HG03457 (cell line): ENCODE measurements around the gene EMP3.
"Not testable (repeated sequence)": the region's sequence is repeated elsewhere in the genome, so short reads cannot be mapped to it uniquely, and the experiment has no call there.

Experiments
- ATAC-seq: cut with Tn5 transposase; IDR thresholded peaks from one replicate; pipeline ENCODE4 v1.9.1; 2021; ENCODE audit warnings: moderate number of reproducible peaks; ENCODE audit not compliant: unreplicated experiment

EMP3 gene

DNA sequence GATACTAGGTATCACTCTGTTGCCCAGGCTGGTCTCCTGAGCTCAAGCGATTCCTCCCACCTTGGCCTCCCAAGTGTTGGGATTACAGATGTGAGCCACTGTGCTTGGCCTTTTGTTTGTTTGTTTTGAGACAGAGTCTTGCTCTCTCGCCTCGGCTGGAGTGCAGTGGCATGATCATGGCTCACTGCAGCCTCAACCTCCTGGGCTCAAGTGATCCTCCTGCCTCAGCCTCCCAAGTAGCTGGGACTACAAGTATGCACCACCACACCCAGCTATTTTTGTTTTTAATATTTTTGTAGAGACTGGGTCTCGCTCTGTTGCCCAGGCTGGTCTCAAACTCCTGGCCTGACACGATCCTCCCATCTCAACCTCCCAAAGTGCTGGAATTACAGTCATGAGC is 46.4 kb downstream of the EMP3 start:
- ATAC-seq = not testable (repeated sequence)

DNA sequence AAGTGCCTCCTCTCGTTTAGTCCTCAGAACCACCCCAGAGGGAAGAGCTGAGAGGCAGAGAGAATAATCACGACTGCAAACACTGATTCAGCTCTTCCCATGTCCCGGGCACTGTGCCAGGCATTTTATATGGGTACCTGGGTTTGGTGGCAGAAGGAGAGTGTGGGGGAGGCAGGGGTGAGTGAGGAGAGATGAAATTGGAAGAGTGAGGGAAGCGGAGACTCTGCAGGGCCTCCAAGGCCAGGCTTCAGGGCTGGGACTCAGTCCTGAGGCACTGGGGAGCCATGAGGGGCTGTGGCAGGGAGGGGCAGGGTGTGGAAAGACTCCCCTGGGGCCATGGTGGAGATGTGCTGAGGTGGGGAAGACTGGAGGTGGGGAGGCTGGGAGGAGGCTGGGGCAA is 47.6 kb downstream of the EMP3 start:
- no peak for ATAC-seq

DNA sequence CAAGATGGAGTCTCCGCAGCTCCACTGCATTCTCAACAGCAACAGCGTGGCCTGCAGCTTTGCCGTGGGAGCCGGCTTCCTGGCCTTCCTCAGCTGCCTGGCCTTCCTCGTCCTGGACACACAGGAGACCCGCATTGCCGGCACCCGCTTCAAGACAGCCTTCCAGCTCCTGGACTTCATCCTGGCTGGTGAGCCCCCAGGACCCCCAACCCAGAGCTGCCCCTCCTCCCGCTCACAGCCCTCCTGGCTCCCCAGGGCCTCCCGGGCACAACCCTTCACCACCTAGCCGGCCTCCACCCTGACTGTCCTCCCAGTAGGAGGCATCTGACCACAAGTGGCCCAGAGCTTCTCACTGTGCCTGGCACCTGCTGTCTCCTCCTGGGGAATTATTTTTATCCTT is 48.2 kb downstream of the EMP3 start:
- no peak for ATAC-seq

DNA sequence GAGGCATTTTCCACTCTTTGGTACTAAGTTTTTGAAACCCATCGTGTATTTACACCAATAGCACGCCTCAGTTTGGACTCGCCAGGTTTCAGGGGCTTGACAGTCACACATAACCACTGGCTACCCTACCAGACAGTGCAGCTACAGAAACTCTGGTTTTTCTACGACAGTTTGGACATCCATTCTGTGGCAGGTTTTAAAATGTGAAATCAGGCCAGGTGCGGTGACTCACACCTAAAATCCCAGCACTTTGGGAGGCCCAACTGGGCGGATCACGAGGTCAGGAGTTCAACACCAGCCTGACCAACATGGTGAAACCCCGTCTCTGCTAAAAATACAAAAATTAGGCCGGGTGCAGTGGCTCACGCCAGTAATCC is 52.8 kb downstream of the EMP3 start:
- ATAC-seq = no peak

DNA sequence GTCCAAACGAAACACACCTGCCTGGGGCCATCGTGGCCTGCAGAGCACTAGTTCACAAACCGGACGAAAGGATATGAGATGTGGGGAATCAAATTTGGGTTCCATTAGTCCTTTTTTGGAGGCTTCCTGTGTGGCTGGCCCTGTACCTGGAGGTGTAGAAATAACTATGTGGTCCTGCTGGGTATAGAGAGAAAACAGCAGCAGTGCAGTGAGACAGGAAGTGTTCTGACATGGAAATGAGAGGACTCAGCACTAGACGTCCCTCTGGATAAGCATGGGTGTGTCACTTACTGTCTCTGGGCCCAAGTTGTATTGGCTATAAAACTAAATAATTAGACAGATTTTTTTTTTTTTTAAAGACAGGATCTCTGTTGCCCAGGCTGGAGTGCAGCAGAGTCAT is 53.7 kb downstream of the EMP3 start:
- no peak for ATAC-seq
